GM21423 (cell line): ENCODE data around the gene NRG2.

Experiments
- ATAC-seq: cut with Tn5 transposase; IDR thresholded peaks from one replicate; pipeline ENCODE4 v1.9.1; 2021; ENCODE audit warnings: mild to moderate bottlenecking, moderate library complexity; ENCODE audit not compliant: unreplicated experiment

NRG2 gene

DNA sequence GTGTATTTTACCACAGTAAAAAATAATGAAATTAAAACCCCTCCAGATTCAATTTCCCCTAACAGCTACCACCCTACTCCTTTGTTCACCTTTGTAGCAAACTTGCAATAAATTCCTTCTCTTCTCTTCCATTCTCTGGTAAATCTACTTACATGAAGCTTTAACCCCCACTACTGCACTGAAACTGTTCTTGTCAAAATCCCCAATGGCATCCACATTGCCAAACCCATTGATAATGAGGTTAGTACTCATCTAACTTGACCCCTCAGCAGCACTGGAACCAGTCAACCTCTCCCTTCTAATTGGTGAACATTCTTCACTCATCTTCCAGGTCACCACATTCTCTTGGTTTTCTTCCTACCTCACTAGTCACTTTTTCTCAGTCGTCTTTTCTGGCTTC lies 29.6 kb downstream of the NRG2 start:
- ATAC-seq = no peak

DNA sequence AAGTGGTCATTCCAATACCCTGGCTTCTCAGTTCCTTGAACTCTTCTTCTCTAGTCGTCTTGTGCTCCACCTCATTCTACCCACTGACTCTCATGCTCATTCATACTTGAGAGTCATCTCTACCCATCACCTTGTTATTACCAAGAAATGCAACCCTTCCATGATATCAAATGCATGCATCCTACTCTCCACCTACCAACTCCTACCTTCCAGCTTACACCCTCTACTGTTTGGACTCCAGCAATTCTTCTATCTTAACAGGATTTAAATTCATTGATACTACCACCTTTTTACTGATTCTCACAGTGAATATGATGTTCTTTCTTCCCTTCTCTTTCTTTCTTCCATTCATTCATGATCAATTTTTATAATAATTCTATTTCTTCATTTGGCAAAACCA lies 30.7 kb downstream of the NRG2 start:
- ATAC-seq = no peak

DNA sequence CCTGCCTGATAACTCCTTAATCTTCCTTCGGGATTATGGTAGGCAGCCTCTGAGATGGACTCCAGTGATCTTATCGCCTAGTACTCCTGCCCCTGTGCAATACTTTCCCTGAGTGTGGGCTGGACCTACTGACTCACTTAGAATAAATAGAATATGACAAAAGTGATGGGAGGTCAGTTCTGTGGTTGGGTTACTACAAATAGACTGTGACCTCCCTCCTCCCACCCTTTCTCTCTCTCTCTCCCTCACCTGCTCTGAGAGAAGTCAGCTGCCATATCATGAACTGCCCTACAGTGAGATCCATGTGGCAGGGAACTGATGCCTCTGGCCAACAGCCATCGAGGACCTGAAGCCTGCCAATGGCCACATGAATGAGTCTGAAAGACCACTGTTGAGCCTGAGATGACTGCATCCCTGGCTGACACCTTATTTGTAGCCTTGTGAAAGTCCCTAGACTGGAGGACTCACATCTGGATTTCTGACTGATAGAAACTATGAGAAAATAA lies 31.7 kb downstream of the NRG2 start:
- ATAC-seq = peak; percentile 73

DNA sequence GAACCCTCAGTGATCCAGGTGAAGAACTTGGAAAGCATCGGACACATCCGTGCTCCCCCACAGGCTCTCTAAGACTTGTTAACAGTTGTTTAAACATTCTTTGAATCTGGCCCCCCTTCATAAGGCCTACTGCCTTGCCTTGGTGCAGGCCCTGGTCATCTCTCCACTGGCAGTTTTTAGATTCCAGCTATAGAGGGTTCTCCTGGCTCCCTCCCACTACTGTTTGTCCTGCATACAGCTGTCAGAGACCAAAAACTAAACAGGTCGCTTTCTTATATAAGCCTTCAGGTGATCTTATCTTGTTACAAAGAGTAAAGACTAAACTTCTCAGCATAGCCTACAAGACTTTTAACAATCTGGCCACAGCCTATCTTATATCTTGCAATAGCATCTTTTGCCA lies 32.3 kb downstream of the NRG2 start:
- ATAC-seq = no peak

DNA sequence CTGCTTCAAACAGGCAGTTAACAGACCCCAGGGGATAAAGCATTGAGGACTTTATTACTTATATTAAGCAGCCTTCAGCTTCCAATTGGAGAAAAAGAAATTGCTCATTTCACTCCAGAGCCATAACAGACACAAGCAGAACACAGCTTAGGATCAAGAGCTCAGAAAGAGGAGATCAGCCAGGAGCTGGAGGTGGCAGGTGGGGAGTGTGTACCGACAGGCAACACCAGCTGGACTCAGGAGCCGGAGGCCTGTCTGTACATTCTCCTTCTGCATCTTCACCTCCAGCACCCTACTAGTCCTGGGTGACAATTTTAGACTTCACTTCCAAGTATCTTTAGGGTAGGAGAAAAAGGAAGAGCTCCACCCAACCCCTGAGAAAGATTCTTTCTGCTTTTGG lies 35.8 kb downstream of the NRG2 start:
- ATAC-seq = no peak

DNA sequence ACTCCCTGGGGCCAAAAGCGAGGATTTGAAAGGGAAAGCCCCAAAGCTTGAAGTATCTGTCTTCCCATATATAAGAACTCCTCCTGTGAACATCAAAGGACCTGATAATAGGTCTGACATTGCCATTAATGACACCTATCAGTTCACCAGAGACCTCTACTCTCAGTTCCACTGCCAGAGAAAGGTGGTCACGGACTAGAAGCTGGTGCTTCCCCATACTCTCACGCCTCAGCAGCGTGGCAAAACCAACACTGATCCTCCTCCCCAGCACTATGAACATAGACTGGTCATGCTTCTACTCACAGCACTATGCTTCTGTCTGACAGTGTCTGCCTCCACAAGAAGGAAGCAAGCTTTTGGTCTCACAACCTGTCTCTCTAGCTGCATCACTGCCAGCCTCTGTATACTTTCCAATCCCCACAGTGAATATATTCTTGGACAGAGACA lies 37.9 kb downstream of the NRG2 start:
- ATAC-seq = peak; percentile 92

DNA sequence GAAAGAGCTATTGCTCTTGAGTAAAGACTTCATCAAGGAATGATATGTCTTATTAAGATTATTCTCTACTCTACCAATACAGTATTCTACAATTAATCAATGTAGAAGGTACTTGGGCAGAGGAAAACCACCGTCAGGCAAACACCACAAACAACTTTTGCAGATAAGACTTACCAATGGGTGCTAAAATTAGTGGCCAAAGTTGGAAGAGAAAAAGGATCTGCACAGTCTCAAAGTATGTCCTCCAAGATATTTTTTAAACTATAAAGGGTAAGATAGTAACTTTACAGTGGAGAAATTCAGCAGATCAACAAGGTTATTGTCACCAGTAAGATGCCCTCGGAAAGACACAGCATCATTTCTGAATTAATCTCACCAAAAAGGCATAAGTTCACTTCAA lies 38.9 kb downstream of the NRG2 start:
- ATAC-seq = no peak

DNA sequence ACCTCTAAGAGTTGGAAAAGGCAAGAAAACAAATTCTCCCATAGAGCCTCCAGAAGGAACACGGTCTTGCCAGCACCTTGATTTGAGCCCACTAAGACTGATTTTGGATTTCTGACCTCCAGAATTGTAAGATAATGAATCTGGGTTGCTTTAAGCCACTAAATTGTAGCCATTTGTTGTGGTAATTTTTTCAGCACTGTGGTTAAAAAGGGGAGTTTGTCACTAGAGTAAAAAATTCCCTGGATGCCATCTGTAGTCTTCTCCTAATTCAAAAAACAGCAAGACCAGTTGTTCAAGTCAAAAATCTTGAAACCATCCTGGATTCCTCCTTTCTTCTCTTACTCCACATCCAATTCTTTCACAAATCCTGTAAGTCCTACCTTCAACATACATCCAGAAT lies 39.6 kb downstream of the NRG2 start:
- no peak for ATAC-seq

DNA sequence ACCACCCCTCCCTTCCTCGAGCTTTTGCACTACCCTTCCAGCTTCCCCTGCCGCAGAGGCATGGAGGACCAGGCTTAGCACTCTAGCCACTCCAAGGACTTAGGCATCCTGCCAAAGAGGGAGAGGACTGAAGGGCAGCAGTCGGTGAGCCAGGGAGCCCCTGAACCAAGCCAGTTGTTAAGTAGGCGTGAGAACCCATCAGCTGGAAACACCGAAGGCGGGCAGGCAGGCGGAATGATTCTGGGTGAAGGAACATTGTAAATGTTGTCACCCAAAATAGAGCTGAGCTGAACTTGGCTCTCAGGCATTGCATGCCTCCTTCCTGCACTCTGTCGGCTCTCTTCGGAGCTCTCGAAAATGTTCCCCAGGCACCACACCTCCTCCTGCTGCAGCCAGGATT lies 42.8 kb downstream of the NRG2 start:
- no peak for ATAC-seq

DNA sequence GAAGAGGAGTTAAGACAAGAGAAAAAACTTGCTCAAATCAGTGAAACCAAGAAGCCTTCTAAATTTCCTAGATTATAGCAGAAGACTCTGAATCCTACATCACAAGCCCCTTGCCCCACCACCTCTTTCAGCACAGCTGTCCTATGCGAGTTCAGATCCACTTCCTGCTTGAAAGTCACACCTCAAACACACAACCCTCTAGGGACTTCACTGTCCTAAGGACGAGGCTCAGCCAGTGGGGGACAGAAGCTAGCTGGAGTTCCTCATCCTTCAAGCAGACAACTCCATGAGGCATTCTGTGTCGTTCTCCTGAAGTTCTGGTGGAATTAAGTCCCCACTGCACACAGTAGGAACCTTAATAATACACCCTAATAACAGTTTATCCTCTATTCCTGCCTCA lies 44.3 kb downstream of the NRG2 start:
- no peak for ATAC-seq

DNA sequence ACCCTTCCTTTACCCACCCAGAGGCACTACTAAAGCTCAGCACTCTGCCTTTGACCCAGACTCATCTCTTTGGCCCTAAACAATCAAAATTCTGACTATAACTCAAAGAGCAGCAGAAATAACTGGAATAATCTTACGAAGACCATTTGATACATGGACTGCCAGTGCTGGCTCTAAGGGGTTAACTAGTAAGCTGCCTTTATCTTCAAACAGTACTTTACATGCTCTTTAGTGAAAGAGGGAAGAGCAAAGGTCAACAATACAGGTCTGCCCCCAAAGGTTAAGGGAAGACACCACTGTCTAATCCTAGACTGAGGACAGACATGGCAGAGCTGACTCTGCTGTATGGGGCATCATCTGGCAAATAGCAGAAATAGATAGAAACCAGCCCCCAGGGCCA lies 45.8 kb downstream of the NRG2 start:
- no peak for ATAC-seq

DNA sequence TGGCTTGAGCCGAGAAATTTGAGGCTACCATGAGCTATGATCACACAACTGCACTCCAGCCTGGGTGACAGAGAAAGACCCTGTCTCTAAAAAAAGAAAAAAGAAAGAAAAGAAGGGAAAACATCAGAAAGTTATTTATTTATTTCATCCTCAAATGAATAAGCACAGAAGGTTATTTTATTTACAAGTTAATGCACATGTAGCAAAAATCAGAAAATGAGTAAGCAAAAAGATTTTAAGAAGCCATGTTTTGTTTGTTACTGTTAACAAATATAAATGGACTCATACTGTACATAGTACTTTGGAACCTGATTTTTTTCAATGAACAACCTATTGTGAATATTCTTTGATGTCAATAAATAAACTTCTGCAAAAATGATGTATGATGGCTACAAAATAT lies 47.2 kb downstream of the NRG2 start:
- ATAC-seq = no peak

DNA sequence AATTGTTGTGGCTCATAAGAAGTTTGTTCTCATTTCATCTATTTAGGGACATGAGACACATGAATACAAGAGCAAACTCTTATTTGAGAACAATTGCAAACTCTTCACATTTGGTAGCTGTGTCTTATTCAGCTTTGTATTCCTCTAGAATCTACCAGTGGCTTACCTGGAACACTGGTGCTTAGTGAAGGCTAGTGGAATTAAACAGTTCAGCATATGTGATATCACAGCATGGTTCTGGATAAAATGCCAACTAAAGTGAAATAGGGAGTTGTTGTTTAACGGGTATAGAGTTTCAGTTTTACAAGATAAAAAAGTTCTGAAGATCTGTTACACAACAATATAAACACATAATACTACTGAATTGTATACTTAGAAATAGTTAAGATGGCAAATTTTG lies 48.9 kb downstream of the NRG2 start:
- ATAC-seq = no peak

DNA sequence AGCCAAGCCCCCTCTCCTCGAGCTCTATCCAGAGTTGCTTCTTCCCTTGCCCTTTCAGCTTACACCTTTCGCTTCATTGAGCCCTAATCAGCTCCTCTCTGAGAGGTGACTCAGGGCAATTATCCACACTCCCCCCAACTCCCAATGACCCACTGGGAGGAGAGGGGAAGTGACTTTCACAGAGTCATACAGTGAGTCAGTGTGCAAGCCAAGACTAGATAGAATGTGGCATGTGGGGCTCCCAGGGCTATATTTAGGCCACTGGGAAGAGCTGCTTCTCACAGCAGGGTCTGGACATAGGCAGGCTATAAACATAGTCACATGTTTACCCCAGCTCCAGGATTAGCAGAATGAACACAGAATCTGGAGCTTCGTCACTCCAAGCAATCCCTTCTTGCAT lies 57.4 kb downstream of the NRG2 start:
- no peak for ATAC-seq

DNA sequence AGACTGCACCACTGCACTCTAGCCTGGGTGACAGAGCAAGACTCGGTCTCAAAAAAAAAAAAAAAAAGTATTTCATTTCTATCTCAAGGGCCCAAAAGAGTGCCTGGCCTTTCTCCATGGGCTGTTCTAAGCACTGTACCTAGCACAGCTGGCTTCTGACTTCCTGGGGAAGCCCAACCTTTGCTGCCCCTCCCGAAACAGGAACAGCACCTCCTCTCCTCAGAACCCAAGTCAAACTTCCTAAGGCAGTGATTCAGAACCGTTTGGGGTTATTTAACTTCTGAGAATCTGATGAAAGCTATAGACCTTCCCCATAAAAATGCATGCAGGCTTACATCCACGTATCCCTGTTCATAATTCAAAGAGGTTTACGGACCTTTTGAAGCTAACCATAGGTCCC lies 57.8 kb downstream of the NRG2 start:
- ATAC-seq = no peak

DNA sequence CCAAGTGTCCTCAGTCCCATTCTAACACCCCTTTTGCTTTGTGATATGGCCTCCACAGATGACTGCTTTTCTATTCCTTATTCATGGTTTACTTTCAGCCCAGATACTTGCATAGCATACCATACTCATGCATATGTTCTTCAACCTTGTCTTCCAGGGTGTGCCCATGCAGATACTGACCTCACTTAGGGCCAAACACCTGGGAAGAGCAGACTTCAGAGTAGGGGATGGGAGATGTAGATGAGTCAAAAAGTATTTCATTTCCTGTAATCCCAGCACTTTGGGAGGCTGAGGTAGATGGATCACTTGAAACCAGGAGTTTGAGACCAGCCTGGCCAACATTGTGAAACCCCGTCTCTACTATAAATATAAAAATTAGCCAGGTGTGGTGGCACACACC lies 58.3 kb downstream of the NRG2 start:
- ATAC-seq = no peak

DNA sequence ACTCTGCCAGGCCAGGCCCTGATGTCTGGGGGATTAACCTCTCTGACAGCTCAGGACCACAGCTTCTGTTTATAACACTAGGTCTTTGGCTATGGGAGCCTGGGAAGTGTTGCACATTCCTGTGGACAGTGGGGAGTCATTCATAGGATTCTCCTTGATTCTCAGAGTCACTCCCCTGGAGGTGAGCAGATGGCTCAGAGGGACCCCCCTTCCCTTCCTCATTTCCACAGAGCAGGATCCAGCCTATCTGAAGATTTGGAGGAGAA lies 60.2 kb downstream of the NRG2 start:
- ATAC-seq = no peak

DNA sequence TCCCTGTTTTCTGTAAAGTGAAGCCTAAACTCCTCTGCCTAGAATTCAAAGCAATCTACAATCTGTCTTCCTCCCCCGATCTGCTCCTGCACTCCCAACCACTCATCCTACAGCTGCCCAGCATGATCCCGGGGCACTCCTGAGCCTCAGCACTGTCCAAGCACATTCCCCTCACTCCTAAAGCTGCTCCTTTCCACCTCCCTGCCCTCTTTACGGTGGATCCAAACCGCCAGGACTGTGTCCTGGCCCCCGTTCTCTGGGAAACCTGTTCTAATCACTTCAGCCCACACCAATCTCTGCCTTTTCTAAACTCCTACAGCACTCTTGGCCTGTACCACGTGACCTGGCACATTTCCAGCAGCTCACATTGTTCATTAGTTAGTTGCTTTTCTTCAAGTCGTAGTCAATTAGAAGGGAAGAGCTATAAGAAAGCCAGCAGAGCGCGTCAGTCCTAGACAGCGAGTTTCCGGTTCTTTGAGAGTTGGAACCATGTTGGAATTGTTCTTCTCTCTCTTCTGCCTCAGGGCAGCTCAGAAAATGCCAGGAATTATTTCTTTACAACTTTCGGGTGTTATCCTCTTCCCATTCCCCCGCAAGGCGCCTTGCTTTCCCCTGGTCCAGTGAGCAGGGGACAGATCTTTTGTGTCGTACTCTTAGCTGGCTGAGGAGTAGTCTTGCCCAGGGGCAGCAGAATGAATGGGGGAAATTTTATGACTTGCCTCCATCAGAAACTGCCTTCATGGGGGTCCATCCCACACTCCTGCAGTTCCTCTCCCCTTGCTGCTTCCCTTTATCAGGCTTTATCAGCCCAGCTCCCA lies 60.7 kb downstream of the NRG2 start:
- no peak for ATAC-seq

DNA sequence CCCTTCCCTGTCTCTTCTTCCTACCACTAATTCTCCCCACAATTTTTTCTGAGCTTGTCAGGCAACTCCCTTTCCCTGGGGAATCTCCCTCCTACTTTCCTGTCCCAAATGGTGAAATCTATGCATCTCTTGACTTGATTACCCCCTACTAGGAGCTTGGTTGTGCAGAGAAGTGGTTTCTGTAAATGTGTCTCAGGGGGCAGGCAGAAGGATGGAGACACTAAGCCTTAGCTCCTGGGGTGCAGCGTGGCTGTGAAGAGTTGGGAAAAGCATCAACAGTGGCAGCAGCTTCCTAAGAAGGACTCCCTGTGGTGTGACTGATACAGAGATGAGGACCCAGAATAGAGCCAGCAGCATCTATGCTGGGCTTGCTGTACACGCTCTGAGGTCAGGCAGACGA lies 62.3 kb downstream of the NRG2 start:
- no peak for ATAC-seq

DNA sequence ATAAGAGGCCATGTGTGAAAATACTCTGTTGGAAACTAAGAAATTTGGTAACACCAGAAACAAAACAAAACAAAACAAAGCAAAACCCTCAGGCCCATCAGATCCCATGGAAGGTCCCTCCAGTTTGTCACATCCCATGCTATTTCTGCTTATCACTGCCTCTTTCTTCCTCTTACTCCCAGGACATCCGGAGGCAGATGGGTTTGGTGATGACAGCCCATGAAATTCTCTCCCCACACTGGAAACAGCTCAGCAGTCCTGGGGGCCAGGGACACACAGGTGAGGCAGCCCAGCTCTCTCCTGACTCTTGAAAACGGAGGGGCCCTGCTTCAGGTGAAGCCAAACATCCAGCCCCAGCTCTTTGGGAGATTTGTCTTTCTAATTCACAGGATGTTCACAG lies 63.2 kb downstream of the NRG2 start:
- ATAC-seq = no peak

DNA sequence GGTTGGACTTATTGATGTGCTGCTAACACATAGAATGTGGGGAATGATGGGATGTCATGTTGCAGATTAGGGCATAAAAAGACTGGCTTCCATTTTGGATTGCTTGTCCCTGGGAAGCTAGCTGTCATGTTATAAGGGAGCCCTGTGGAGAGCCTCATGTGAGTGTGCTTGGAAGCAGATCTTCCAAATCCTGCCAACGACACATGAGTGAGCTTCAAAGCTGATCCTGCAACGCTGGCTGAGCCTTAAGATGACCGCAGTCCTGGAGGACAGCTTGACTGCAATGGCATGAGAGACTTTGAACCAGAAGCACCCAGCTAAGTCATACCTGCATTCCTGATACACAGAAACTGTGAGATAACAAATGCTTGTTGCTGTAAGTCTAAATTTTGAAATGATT lies 63.6 kb downstream of the NRG2 start:
- ATAC-seq = no peak

DNA sequence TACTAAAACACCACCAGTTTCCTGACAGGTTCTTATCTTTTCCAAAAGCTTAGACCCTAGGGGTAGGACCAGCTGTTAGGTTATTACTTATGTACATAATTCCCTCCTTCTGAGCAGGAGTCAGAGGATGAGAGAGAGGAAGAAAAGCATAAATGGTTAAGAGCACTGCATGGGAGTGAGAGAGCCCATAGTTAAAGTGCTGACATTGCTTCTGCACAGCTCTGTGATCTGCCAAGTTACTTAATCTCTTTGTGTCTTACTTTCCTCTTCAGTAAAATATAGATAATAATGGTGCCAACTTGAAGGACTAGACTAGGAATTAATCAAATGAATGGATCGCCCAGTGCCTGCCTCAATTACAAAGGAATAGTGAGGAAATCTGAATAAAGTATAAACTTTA lies 66.4 kb downstream of the NRG2 start:
- ATAC-seq = no peak

DNA sequence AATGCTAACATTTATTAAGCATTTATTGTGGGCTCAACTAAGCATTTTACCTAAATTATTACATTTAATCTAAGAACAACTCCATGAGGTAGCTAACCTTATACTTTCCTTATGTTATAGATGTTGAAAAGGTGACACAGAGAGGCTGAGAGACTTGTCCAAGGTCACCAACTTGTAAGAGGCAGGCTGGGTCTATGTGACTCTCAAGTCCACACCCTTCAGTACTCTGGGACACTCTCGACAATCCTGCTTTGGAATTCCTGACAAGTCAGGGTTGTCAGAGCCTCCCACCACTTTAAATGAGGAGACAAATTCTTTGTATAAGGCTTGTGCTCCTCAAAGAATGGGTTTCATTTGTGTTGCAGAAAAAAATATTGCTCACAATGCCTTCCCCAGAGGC lies 67.2 kb downstream of the NRG2 start:
- no peak for ATAC-seq
